Right ventricle myocardium inferior (tissue), 1 donor: ENCODE results near the gene FAM149A. TPM values are rescaled to one million over a fixed set of nuclear protein-coding genes. Genes with fewer than 3 reads are reported as not detected.

ENCODE experiments used
- total RNA-seq: library from RNA; stranded (reverse); fragmentation: NEBNext Ultra II Directional; extraction: Animal tissue kit (Norgen Biotek cat#: 25700); gene quantifications from one replicate; pipeline ENCODE4 v1.2.1, GENCODE V29; 2021
- donor health status: DM: no; HTN: yes; CAD: no; lungs with severe emphysema.

Gene FAM149A
- total RNA-seq, 1 donor from 2014 or later: 13.9 TPM

Other genes starting within 250 kb of the FAM149A start
- gene TLR3, start 35.5 kb upstream of the FAM149A start, total RNA-seq: 5.2 TPM
- 22.7 TPM for gene CYP4V2, start 86.9 kb downstream of the FAM149A start, total RNA-seq
- gene KLKB1, start 122.8 kb downstream of the FAM149A start, total RNA-seq: 1.4 TPM
- gene F11, start 161.5 kb downstream of the FAM149A start, total RNA-seq: not detected